GM18951 (cell line): ENCODE data around the gene GRAMD2A.
"Not testable (repeated sequence)": the region's sequence is repeated elsewhere in the genome, so short reads cannot be mapped to it uniquely, and the experiment has no call there.

Source experiments
- POLR2A ChIP-seq: IDR thresholded peaks from 4 replicates; pipeline ENCODE4 v1.6.1; 2011; ENCODE audit warnings: mild to moderate bottlenecking; ENCODE audit not compliant: insufficient read length, insufficient read depth; ENCODE audit errors: extremely low read depth
- in situ Hi-C: fragments of 300-500 bp; cut with MboI; formaldehyde crosslinking; loops from one replicate; pipeline ENCODE4 v1.12.0; 2022; ENCODE audit warnings: low sequenced_read_pairs, mixed read lengths, inconsistent platforms; ENCODE audit not compliant: unreplicated experiment

Gene GRAMD2A

DNA sequence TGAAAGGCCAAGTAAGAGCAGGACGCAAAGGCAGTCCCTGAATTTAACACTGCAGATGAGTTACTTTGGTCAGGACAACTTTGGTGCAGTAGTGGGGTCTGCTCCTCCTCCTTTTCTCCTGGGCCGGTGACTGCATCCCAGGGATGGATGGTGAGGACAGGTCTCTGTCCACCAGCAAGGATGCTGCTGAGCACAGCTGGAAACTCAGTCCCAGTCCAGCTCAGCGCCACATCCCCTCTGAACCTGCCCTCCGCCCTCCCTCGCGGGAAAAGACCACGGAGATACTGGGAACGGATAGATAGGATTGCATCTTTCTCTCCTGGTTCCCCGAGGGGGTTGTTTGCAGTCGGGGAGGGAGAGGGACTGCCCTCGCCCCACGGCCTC, 13.8 kb downstream of the GRAMD2A start:
- in situ Hi-C loops = no loop called here

DNA sequence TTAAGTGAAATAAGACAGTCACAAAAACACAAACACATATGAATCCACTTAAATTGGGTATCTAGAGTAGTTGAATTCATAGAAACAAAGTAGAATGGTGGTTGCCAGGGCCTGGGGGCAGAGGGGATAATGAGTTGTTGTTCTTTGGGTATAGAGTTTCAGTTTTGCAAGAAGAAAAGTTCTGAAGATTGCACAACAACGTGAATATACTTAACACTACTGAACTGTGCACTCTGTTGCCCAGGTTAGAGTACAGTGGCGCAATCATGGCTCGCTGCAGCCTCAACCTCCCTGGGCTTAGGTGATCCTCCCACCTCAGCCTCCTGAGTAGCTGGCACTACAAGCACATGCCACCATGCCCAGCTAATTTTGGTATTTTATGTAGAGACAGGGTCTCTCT, 14.9 kb downstream of the GRAMD2A start:
- TF ChIP-seq POLR2A = no peak
- in situ Hi-C loops = no loop called here

More for the DNA sequence above, 13.8 kb downstream of the GRAMD2A start:
- no peak for TF ChIP-seq POLR2A

GRCh38 chr15:72182244-72182643, 15.3 kb downstream of the GRAMD2A start:
- TF ChIP-seq POLR2A = no peak
- in situ Hi-C loops = no loop called here

GRCh38 chr15:72180761-72181324, 16.7 kb downstream of the GRAMD2A start:
- no peak for TF ChIP-seq POLR2A
- in situ Hi-C loops = no loop called here

GRCh38 chr15:72179950-72180581, 17.5 kb downstream of the GRAMD2A start:
- TF ChIP-seq POLR2A = no peak
- in situ Hi-C loops = no loop called here

DNA sequence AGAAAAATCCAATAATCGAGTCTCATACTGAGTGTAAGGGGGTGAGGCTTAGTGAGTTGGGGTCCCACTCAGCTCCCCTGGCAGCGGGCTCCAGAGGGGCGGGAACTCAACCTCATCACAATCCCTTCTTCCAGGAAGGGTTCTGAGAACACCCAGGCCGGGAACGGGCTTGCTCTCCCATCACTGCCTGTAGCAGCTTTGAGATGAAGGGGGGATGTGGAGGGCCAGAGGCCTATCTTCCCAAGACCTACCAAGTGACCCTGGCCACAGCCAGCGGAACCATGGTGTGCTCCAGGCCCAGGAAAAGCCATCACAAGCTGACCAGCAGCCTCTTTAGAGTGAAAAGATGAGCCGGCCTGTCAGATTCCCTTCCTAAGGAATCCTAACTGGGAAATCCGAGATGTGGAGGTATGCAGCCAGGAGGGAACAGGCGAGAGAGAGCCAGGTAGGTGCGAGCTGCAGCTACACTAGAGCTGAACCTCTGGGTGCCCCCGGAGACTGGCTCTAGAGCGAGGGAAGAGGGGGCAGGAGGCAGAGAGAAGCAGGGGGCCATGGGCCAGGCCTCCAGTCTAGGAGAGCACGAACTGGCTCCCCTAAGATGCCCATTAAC, 18.5 kb downstream of the GRAMD2A start:
- in situ Hi-C loops = no loop called here
- no peak for TF ChIP-seq POLR2A

GRCh38 chr15:72176743-72177142, 20.8 kb downstream of the GRAMD2A start:
- in situ Hi-C loops = no loop called here
- TF ChIP-seq POLR2A = no peak

DNA sequence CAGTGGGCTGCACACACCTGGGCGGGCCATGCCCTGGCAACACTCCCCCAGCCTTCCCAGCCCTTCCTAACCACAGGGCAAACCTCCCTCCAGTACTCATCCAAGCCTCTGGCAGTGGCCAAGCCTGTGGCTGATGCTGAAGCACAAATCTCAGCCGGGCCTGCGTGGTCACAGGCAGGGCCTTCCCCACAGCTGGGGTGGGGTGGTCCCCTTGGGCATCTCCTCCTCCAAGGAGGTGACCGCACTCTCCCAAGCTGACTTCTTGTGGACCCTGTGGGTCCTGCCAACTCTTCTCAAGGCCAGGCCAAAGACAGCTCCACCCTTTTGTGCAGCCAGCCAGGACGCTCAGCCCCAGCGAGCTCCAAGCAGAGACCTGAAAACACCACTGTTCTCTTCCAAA, 21.4 kb downstream of the GRAMD2A start:
- no peak for TF ChIP-seq POLR2A
- in situ Hi-C loops = no loop called here

GRCh38 chr15:72175186-72176044, 22.2 kb downstream of the GRAMD2A start:
- TF ChIP-seq POLR2A = no peak
- in situ Hi-C loops = no loop called here

DNA sequence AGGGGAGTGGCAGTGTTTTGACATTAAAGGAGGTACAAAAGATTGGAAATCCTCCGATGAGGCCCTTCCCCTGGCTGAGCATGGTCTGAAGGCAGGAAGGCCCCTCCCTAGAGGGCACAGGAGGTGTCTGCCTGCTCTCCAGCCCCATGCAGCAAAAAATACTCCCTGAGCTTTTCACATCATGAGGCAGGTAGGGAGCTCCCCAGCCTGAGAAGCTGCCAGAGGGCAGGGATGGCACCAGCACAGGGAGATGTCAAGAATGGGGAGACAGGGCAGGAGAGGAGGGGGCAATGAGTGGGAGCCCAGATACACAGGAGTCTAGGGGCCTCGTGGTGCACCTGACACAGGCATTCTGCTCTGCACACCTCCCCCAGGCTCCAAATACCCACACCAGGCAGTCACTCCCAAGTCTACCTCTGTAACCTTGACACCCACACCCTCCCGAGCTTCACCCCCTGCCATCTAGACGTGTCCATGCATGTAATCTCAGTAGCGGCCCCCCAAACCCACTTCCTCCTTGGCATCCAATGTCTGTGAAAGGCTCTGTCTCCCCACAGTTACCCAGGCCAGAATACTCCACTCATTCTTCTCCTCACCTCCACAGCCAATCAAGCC, 22.9 kb downstream of the GRAMD2A start:
- no peak for TF ChIP-seq POLR2A
- in situ Hi-C loops = no loop called here

DNA sequence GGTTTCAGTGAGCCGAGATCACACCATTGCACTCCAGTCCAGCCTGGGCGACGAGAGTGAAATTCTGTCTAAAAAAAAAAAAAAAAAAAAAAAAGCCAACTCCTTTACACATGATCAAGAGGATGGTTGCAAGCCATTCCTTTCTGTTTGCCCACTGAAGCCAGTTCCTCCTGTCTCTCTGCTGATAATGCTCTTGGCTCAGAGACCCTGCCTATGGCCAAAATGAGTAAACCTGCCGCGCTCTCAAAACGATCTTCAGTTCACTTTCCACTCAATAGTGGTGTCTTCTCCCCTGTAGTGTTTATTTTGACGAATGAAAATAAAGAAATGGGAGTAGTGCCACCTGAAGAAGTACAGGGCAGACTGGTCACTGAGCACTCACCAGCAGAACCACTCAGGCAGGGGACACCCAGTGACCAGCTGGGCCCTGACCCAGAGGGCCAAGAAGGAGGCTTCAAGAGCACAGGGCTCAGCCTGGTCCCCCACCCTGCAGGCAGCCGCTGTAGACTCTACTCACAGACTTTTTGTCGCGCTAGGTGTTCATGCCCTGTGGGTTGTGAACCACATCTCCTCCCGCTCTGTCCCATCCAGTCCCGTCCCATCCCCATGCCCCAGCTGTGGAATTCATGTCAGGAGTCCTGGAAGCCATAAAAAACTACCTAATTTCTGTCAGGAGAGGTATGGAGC, 23.6 kb downstream of the GRAMD2A start:
- no peak for TF ChIP-seq POLR2A
- in situ Hi-C loops = no loop called here

DNA sequence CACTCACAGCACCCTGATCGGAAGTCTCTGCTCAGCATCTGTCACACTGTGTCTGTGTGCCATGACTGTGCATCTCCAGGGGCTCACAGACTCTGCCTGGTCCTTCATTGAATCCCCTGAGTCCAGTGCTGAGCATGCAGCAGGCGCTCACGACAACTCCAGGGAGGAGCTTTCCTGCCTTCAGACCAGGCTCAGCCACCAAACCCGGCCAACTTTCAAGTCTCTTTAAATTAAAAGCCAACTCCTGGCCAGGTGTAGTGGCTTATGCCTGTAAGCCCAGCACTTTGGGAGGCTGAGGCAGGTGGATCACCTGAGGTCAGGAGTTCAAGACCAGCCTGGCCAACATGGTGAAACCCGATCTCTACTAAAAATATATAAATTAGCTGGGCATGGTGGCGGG, 24.2 kb downstream of the GRAMD2A start:
- no peak for TF ChIP-seq POLR2A
- in situ Hi-C loops = no loop called here

DNA sequence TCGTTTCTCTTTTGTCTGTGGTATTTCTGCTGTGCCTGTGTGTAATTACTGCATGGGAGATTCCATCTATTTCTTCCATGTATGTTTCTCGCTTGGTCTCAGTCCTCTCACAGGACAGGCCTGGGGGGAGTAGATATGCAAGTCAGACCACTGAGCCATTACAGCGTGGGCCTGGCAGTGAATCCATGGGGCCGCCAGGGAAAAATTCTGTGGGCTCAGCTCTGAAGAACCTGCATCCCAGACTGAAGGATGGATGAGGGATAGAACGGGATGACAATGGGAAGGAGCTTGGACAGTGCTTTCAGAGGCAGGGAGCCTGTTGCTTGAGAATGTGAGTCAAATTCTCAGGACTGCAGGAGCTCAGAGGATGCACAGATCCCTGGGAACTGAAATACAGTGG, 24.8 kb downstream of the GRAMD2A start:
- TF ChIP-seq POLR2A = no peak
- in situ Hi-C loops = no loop called here

DNA sequence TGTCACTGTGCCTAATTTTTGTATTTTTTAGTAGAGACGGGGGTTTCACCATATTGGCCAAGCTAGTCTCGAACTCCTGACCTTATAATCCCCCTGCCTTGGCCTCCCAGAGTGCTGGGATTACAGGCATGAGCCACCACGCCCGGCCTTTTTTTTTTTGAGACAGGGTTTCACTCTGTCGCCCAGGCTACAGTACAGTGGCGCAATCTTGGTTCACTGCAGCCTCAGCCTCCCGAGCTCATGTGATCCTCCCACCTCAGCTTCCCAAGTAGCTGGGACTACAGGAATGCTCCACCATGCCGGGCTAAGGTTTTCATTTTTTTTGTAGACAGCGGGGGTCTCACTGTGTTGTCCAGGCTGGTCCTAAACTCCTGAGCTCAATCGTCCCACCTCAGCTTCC, 25.6 kb downstream of the GRAMD2A start:
- in situ Hi-C loops = not testable (repeated sequence)
